Mesendoderm (in vitro differentiated cells): ENCODE data around the gene FOXD3.
"Not testable (repeated sequence)": the region's sequence is repeated elsewhere in the genome, so short reads cannot be mapped to it uniquely, and the experiment has no call there.

Experiments used
- DNase-seq: peaks from one replicate; pipeline ENCODE4 v3.0.0; 2013
- H2AK5ac ChIP-seq: 2 replicates; pipeline ENCODE4 v1.6.1; 2013; ENCODE audit warnings: low read length, inconsistent platforms
- H2BK120ac ChIP-seq: 2 replicates; pipeline ENCODE4 v1.6.1; 2013; ENCODE audit warnings: low read depth, mild to moderate bottlenecking, low read length, moderate library complexity, mixed read lengths
- H2BK15ac ChIP-seq: replicated peaks from 2 replicates; pipeline ENCODE4 v1.6.1; 2013; ENCODE audit warnings: low read depth, mild to moderate bottlenecking, moderate library complexity
- H2BK5ac ChIP-seq: 2 replicates; pipeline ENCODE4 v1.6.1; 2013; ENCODE audit warnings: low read length, inconsistent platforms
- H3K18ac ChIP-seq: 2 replicates; pipeline ENCODE4 v1.6.1; 2013; ENCODE audit warnings: mild to moderate bottlenecking, low read length, mixed read lengths
- H3K23ac ChIP-seq: one replicate; pipeline ENCODE4 v1.6.1; 2013; ENCODE audit warnings: low read length
- H3K27ac ChIP-seq: 2 replicates; pipeline ENCODE4 v1.5.1; 2013; ENCODE audit warnings: low read depth, mild to moderate bottlenecking, inconsistent platforms, low read length, moderate library complexity
- H3K27me3 ChIP-seq: 2 replicates; pipeline ENCODE4 v1.6.1; 2013; ENCODE audit warnings: low read length, control low read depth, mild to moderate bottlenecking, inconsistent platforms; ENCODE audit not compliant: insufficient read depth, poor library complexity
- H3K36me3 ChIP-seq: 2 replicates; pipeline ENCODE4 v1.6.1; 2013; ENCODE audit warnings: low read length, inconsistent platforms; ENCODE audit not compliant: control insufficient read depth, insufficient read depth
- H3K4ac ChIP-seq: one replicate; pipeline ENCODE4 v1.6.1; 2013; ENCODE audit warnings: low read depth, mild to moderate bottlenecking, low read length, moderate library complexity
- H3K4me1 ChIP-seq: 2 replicates; pipeline ENCODE4 v1.6.1; 2013; ENCODE audit warnings: low read depth, low read length, inconsistent platforms; ENCODE audit not compliant: control insufficient read depth
- H3K4me2 ChIP-seq: 2 replicates; pipeline ENCODE4 v1.6.1; 2013; ENCODE audit warnings: low read length
- H3K4me3 ChIP-seq: 2 replicates; pipeline ENCODE4 v1.5.1; 2013; ENCODE audit warnings: mild to moderate bottlenecking, low read length
- H3K56ac ChIP-seq: one replicate; pipeline ENCODE4 v1.6.1; 2013; ENCODE audit warnings: low read length
- H3K79me1 ChIP-seq: 2 replicates; pipeline ENCODE4 v1.6.1; 2013; ENCODE audit warnings: low read length, inconsistent platforms
- H3K79me2 ChIP-seq: 2 replicates; pipeline ENCODE4 v1.6.1; 2013; ENCODE audit warnings: mild to moderate bottlenecking, low read length; ENCODE audit not compliant: control insufficient read depth, insufficient read depth
- H3K9ac ChIP-seq: 2 replicates; pipeline ENCODE4 v1.6.1; 2013; ENCODE audit warnings: low read length, inconsistent platforms
- H4K5ac ChIP-seq: one replicate; pipeline ENCODE4 v1.6.1; 2013; ENCODE audit warnings: low read length
- H4K8ac ChIP-seq: one replicate; pipeline ENCODE4 v1.6.1; 2013; ENCODE audit warnings: low read depth, mild to moderate bottlenecking, control low read depth, low read length, moderate library complexity
- WGBS: extraction: QIAGEN DNeasy Blood & Tissue Kit; methylation state at CpG from one replicate; pipeline ENCODE4 v1.1.7; 2013; ENCODE audit warnings: low lambda C conversion rate, missing lambda C conversion rate; ENCODE audit not compliant: insufficient coverage; ENCODE audit errors: extremely low coverage; 5-methylcytosine and 5-hydroxymethylcytosine counted together

Gene FOXD3

GRCh38 chr1:63330331-63330916, 8.1 kb downstream of the FOXD3 start:
- H3K27ac ChIP-seq, result no peak overlapping the region
- no peak overlapping the region for H2BK5ac ChIP-seq
- peak overlapping the region; percentile 51 for H3K56ac ChIP-seq
- no peak overlapping the region for H4K8ac ChIP-seq
- no peak overlapping the region for H2BK120ac ChIP-seq
- peak overlapping the region; percentile 0 for H3K18ac ChIP-seq
- H3K4me1 ChIP-seq, result no peaks in the 10 kb centered on the region
- DNase-seq, result peak; percentile 43
- H3K23ac ChIP-seq, result no peak overlapping the region
- no peak overlapping the region for H3K4ac ChIP-seq
- peak overlapping the region; percentile 71 for H3K4me2 ChIP-seq
- no peaks in the 10 kb centered on the region for H3K79me1 ChIP-seq
- peaks cover 38% of the 10 kb centered on the region for H3K27me3 ChIP-seq
- H3K4me3 ChIP-seq, result peak overlapping the region; percentile 10
- H3K79me2 ChIP-seq, result no peaks in the 10 kb centered on the region
- WGBS, result no CpG with 5 or more reads among the region's 28 CpGs
- H2BK15ac ChIP-seq, result no peak overlapping the region
- H4K5ac ChIP-seq, result no peak overlapping the region
- H3K9ac ChIP-seq, result peak overlapping the region; percentile 12
- H2AK5ac ChIP-seq, result no peak overlapping the region
- no peaks in the 10 kb centered on the region for H3K36me3 ChIP-seq

GRCh38 chr1:63342402-63342801, 20.0 kb downstream of the FOXD3 start:
- no peak overlapping the region for H3K23ac ChIP-seq
- H3K79me1 ChIP-seq, result no peaks in the 10 kb centered on the region
- no peak overlapping the region for H2BK5ac ChIP-seq
- H3K27me3 ChIP-seq, result no peaks in the 10 kb centered on the region
- DNase-seq, result no peak
- no peak overlapping the region for H2BK120ac ChIP-seq
- no CpG with 5 or more reads among the region's 2 CpGs for WGBS
- H3K4me1 ChIP-seq, result no peaks in the 10 kb centered on the region
- H2BK15ac ChIP-seq, result no peak overlapping the region
- H2AK5ac ChIP-seq, result no peak overlapping the region
- H4K5ac ChIP-seq, result no peak overlapping the region
- no peaks in the 10 kb centered on the region for H3K36me3 ChIP-seq
- H3K4me2 ChIP-seq, result no peak overlapping the region
- H3K79me2 ChIP-seq, result no peaks in the 10 kb centered on the region
- no peak overlapping the region for H3K56ac ChIP-seq
- H3K9ac ChIP-seq, result no peak overlapping the region
- no peak overlapping the region for H3K18ac ChIP-seq
- no peak overlapping the region for H3K4me3 ChIP-seq
- no peak overlapping the region for H4K8ac ChIP-seq
- H3K4ac ChIP-seq, result no peak overlapping the region
- no peak overlapping the region for H3K27ac ChIP-seq

GRCh38 chr1:63343922-63344321, 21.6 kb downstream of the FOXD3 start:
- Histone ChIP-seq H3K27ac (no peak overlapping the region), H3K4me1 (no peaks in the 10 kb centered on the region), H2BK5ac (no peak overlapping the region), H3K36me3 (no peaks in the 10 kb centered on the region), H3K4me3 (no peak overlapping the region), H3K56ac (no peak overlapping the region), H3K4me2 (no peak overlapping the region), H4K8ac (no peak overlapping the region), H3K79me1 (no peaks in the 10 kb centered on the region), H3K4ac (no peak overlapping the region), H3K27me3 (no peaks in the 10 kb centered on the region), H4K5ac (no peak overlapping the region), H3K18ac (peak overlapping the region; percentile 72), H2BK120ac (no peak overlapping the region), H3K9ac (no peak overlapping the region), H2BK15ac (no peak overlapping the region), H3K23ac (no peak overlapping the region), H2AK5ac (no peak overlapping the region), H3K79me2 (no peaks in the 10 kb centered on the region)
- peak; percentile 45 for DNase-seq
- no CpG with 5 or more reads among the region's 1 CpG for WGBS

GRCh38 chr1:63350320-63350719, 28.0 kb downstream of the FOXD3 start:
- no peak overlapping the region for H3K18ac ChIP-seq
- H2BK120ac ChIP-seq, result no peak overlapping the region
- H3K56ac ChIP-seq, result no peak overlapping the region
- H3K23ac ChIP-seq, result no peak overlapping the region
- no peak overlapping the region for H4K8ac ChIP-seq
- H3K4me2 ChIP-seq, result no peak overlapping the region
- H3K27me3 ChIP-seq, result no peaks in the 10 kb centered on the region
- H3K36me3 ChIP-seq, result no peaks in the 10 kb centered on the region
- no peak overlapping the region for H2BK5ac ChIP-seq
- no peak overlapping the region for H4K5ac ChIP-seq
- no CpG with 5 or more reads among the region's 5 CpGs for WGBS
- H2BK15ac ChIP-seq, result no peak overlapping the region
- no peak overlapping the region for H3K4me3 ChIP-seq
- no peaks in the 10 kb centered on the region for H3K79me1 ChIP-seq
- no peak overlapping the region for H2AK5ac ChIP-seq
- H3K9ac ChIP-seq, result no peak overlapping the region
- H3K79me2 ChIP-seq, result no peaks in the 10 kb centered on the region
- no peak overlapping the region for H3K27ac ChIP-seq
- DNase-seq, result no peak
- no peak overlapping the region for H3K4ac ChIP-seq
- H3K4me1 ChIP-seq, result no peaks in the 10 kb centered on the region

- Histone ChIP-seq H3K4me1 (no peaks in the 10 kb centered on the region), H2BK120ac (no peak overlapping the region), H2AK5ac (no peak overlapping the region), H4K5ac (no peak overlapping the region), H3K18ac (no peak overlapping the region), H3K27ac (no peak overlapping the region), H3K9ac (no peak overlapping the region), H3K36me3 (no peaks in the 10 kb centered on the region), H3K56ac (no peak overlapping the region), H2BK5ac (no peak overlapping the region), H3K4me3 (no peak overlapping the region), H3K27me3 (no peaks in the 10 kb centered on the region), H3K4ac (no peak overlapping the region), H3K4me2 (no peak overlapping the region), H3K79me2 (no peaks in the 10 kb centered on the region), H3K79me1 (no peaks in the 10 kb centered on the region), H2BK15ac (no peak overlapping the region), H3K23ac (no peak overlapping the region), H4K8ac (no peak overlapping the region)
- DNase-seq, result no peak
- WGBS, result no CpG with 5 or more reads among the region's 2 CpGs
Observed at GRCh38 chr1:63352736-63353135, 30.4 kb downstream of the FOXD3 start.

GRCh38 chr1:63356234-63356633, 33.9 kb downstream of the FOXD3 start:
- H2BK120ac ChIP-seq, H3K4me3 ChIP-seq, H3K9ac ChIP-seq, H3K79me2 ChIP-seq, H3K27me3 ChIP-seq, H3K18ac ChIP-seq, H4K8ac ChIP-seq, H3K79me1 ChIP-seq, H3K27ac ChIP-seq, H3K4me2 ChIP-seq, H2AK5ac ChIP-seq, DNase-seq, H3K4ac ChIP-seq, H4K5ac ChIP-seq, H3K4me1 ChIP-seq, H2BK15ac ChIP-seq, H2BK5ac ChIP-seq, H3K56ac ChIP-seq, H3K23ac ChIP-seq, H3K36me3 ChIP-seq: not testable (repeated sequence)
- no CpG with 5 or more reads among the region's 2 CpGs for WGBS
